A673 (cell line): Measurements from ENCODE around the gene MAST4.

ENCODE experiments used
- EZH2 ChIP-seq: fragments of 200-600 bp; sonication (generic); IDR thresholded peaks from 2 replicates; pipeline ENCODE4 v1.6.1; 2017; ENCODE audit warnings: borderline replicate concordance, low read depth, mild to moderate bottlenecking, mixed read lengths, antibody characterized with exemption, low read length; ENCODE audit not compliant: poor library complexity, severe bottlenecking
- TF ChIP-seq, protein P1 (sequence below): fragments of 300-800, 200-600 bp; sonication (generic); conservative IDR thresholded peaks from 2 replicates; pipeline ENCODE4 v1.5.1; 2017; ENCODE audit warnings: low read depth, mild to moderate bottlenecking, antibody characterized with exemption, low read length, moderate library complexity, mixed read lengths

DNA sequence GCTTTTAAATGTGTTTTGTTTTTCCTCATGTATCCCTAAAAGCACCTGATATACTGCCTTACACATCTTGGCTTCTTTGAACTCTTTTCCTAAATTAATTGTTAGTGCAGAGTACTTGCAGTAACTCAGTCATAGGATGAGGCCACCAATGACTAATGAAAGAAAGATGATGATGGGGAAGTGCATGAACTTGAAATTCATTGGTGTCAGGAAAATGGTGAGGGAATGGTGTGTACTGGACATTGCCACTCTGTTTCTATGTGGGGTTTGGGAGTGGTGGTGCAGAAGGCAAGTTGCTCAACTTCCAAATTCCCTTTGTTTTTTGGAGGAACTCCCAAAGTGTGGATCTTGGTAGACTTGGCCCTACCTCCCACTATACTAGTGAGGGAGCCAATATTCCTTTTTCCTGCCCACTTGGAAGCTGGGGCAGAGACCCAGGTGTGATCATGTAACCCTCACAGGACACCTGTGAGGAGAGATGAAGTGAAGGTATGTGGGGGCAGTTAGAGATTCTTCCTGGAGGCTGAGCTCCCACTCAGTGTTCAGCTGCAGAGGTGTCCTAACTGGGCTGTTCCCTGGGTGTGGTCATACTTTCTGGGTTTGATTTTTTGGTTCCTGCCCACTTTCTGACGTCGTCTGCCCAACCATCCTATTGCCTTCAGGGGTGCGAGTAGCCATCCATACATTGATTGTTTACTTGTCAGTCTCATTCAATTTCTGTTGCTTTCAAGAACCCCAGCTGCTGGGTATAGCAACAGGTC is 298.5 kb downstream of the MAST4 start:
- TF ChIP-seq, protein P1, sequence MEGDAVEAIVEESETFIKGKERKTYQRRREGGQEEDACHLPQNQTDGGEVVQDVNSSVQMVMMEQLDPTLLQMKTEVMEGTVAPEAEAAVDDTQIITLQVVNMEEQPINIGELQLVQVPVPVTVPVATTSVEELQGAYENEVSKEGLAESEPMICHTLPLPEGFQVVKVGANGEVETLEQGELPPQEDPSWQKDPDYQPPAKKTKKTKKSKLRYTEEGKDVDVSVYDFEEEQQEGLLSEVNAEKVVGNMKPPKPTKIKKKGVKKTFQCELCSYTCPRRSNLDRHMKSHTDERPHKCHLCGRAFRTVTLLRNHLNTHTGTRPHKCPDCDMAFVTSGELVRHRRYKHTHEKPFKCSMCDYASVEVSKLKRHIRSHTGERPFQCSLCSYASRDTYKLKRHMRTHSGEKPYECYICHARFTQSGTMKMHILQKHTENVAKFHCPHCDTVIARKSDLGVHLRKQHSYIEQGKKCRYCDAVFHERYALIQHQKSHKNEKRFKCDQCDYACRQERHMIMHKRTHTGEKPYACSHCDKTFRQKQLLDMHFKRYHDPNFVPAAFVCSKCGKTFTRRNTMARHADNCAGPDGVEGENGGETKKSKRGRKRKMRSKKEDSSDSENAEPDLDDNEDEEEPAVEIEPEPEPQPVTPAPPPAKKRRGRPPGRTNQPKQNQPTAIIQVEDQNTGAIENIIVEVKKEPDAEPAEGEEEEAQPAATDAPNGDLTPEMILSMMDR, result no peak
- TF ChIP-seq EZH2, result no peak
